Panc1 (cell line): ENCODE measurements around the gene CACNG7. TPM values are rescaled to one million over a fixed set of nuclear protein-coding genes. Genes with fewer than 3 reads are reported as not detected.

Experiments
- ATAC-seq: fragments of 200-7000 bp; cut with Tn5 transposase; 2 replicates; pipeline ENCODE4 v1.9.1; 2020; ENCODE audit warnings: mild to moderate bottlenecking, moderate library complexity
- BruUV-seq: library from RNA; stranded (reverse); fragments of 400-500 nt; replicated peaks from 2 replicates; lab custom pipeline; 2021; lab: Mats Ljungman, UMichigan
- CTCF ChIA-PET: fragments of 300-600 bp; sonication (Branson Sonifier 250); formaldehyde crosslinking; loops from one replicate; lab custom pipeline; 2022; ENCODE audit warnings: antibody characterized with exemption; lab: Charles Lee
- POLR2A ChIA-PET: fragments of 300-600 bp; sonication (Branson Sonifier 250); formaldehyde crosslinking; loops from one replicate; lab custom pipeline; 2022; ENCODE audit warnings: antibody characterized with exemption; lab: Charles Lee
- DNase-seq: peaks from one replicate; pipeline ENCODE4 v3.0.0-alpha.2; 2010; ENCODE audit warnings: low read depth, low spot score
- H3K27ac ChIP-seq: 2 replicates; pipeline ENCODE4 v1.5.1; 2011; ENCODE audit warnings: mild to moderate bottlenecking, low read length, inconsistent platforms
- H3K27me3 ChIP-seq: fragments of 200-500 bp; sonication (Bioruptor generic); 2 replicates; pipeline ENCODE4 v1.6.0; 2014; ENCODE audit warnings: low read length, inconsistent platforms; ENCODE audit not compliant: control insufficient read depth, insufficient read depth
- H3K36me3 ChIP-seq: fragments of 200-500 bp; sonication (Bioruptor generic); 2 replicates; pipeline ENCODE4 v1.5.1; 2014; ENCODE audit warnings: inconsistent platforms, mild to moderate bottlenecking, low read length, moderate library complexity; ENCODE audit not compliant: control insufficient read depth, insufficient read depth
- H3K4me1 ChIP-seq: 2 replicates; pipeline ENCODE4 v1.5.1; 2011; ENCODE audit warnings: inconsistent platforms, mild to moderate bottlenecking, low read length, moderate library complexity; ENCODE audit not compliant: control insufficient read depth, insufficient read depth
- H3K4me3 ChIP-seq, 2 experiments: 2 replicates each; pipeline ENCODE4 v1.5.1; 2011 to 2012; ENCODE audit warnings: low read depth in 2 of 2, low read length in 2 of 2, mild to moderate bottlenecking in 2 of 2, inconsistent platforms in 1 of 2, moderate library complexity in 1 of 2
- H3K9me3 ChIP-seq: fragments of 200-500 bp; sonication (Bioruptor generic); 2 replicates; pipeline ENCODE4 v1.5.1; 2014; ENCODE audit warnings: low read depth, mild to moderate bottlenecking, inconsistent platforms, low read length, moderate library complexity; ENCODE audit not compliant: control insufficient read depth, insufficient read depth
- CTCF ChIP-seq: fragments of 450-650 bp; IDR thresholded peaks from 2 replicates; pipeline ENCODE4 v1.5.1; 2017; ENCODE audit warnings: mild to moderate bottlenecking
- POLR2AphosphoS5 ChIP-seq: IDR thresholded peaks from 2 replicates; pipeline ENCODE4 v1.6.1; 2012; ENCODE audit warnings: mild to moderate bottlenecking, low read depth, low read length, moderate library complexity
- REST ChIP-seq, 2 experiments: IDR thresholded peaks; 2 replicates each; pipeline ENCODE4 v1.6.1; 2011 to 2012; ENCODE audit warnings: low read depth in 2 of 2, control low read depth in 1 of 2, low read length in 1 of 2, mild to moderate bottlenecking in 1 of 2, moderate library complexity in 1 of 2; ENCODE audit not compliant: insufficient read depth in 1 of 2
- SIN3A ChIP-seq: IDR thresholded peaks from 2 replicates; pipeline ENCODE4 v1.6.1; 2012; ENCODE audit warnings: low read depth, mild to moderate bottlenecking, low read length, moderate library complexity, borderline replicate concordance; ENCODE audit not compliant: insufficient read depth
- TCF7L2 ChIP-seq: IDR thresholded peaks from 2 replicates; pipeline ENCODE4 v1.6.1; 2011; ENCODE audit warnings: mild to moderate bottlenecking, low read depth, low read length, inconsistent platforms
- in situ Hi-C: cut with HindIII; loops from 2 replicates; pipeline ENCODE4 v1.10.0; 2016; ENCODE audit warnings: low sequenced_read_pairs, low pct_unique_long_range_greater_than_20kb
- intact Hi-C: fragments of 100-400 bp; cut with micrococcal nuclease; formaldehyde crosslinking; loops from one replicate; pipeline ENCODE4 v1.10.0; 2022; ENCODE audit not compliant: unreplicated experiment
- total RNA-seq: library from RNA; stranded (reverse); gene quantifications from one replicate; pipeline ENCODE4 v1.2.1, GENCODE V29; 2021; ENCODE audit not compliant: unreplicated experiment

The CACNG7 gene
- total RNA-seq, 1 experiment from 2014 or later: 7.7 TPM

GRCh38 chr19:53908106-53908934 lies 758 bp upstream of the CACNG7 start:
- in situ Hi-C loops (loop anchor here (10.0 to 25.0 kb wide), 2 partner anchors 64 to 129 kb away; no protein-coding TSS in a partner anchor), intact Hi-C loops (loop anchor here (2.0 to 5.0 kb wide), 2 partner anchors 70 to 114 kb away; no protein-coding TSS in a partner anchor)
- TF ChIP-seq SIN3A (no peak), TCF7L2 (no peak), REST (IDR thresholded peaks at IDR 0.05; ENCODE audit: insufficient read depth in 1 of 2, low read depth in 2 of 2, low read length in 1 of 2) (no peak), POLR2AphosphoS5 (no peak), CTCF (no peak)
- ChIA-PET CTCF (interaction anchor here (0.7 to 1.6 kb wide), 3 partner anchors 122 to 238 kb away, joined by 5 to 8 read pairs (median 7); no protein-coding TSS in a partner anchor), POLR2A (no interaction called here)
- DNase-seq: no peak
- Histone ChIP-seq H3K4me1 (peaks cover 23% of the 10 kb centered on the region), H3K9me3 (no peaks in the 10 kb centered on the region), H3K27ac (no peak overlapping the region; the same call in 1 of the 2 replicates), H3K27me3 (no peaks in the 10 kb centered on the region), H3K4me3 (peak overlapping the region; percentile 33 to 64), H3K36me3 (no peaks in the 10 kb centered on the region)
- no TSS peak for BruUV-seq
- peak; percentile 94 for ATAC-seq

- CTCF ChIA-PET: no interaction called here
- peak overlapping the region; percentile 39 to 56 for H3K4me3 ChIP-seq
Measured at GRCh38 chr19:53909471-53910169, 542 bp downstream of the CACNG7 start.

More at GRCh38 chr19:53909471-53910169, 542 bp downstream of the CACNG7 start:
- in situ Hi-C loops (loop anchor here (10.0 to 25.0 kb wide), 2 partner anchors 65 to 128 kb away; no protein-coding TSS in a partner anchor), intact Hi-C loops (loop anchor here (2.0 to 5.0 kb wide), 2 partner anchors 69 to 113 kb away; no protein-coding TSS in a partner anchor)
- H3K27ac ChIP-seq: no peak overlapping the region
- no peaks in the 10 kb centered on the region for H3K27me3 ChIP-seq
- POLR2A ChIA-PET: no interaction called here
- H3K9me3 ChIP-seq: no peaks in the 10 kb centered on the region
- BruUV-seq: no TSS peak
- ATAC-seq (no peak), DNase-seq (no peak)
- H3K4me1 ChIP-seq: peaks cover 23% of the 10 kb centered on the region
- TF ChIP-seq SIN3A: no peak
- TF ChIP-seq REST (IDR thresholded peaks at IDR 0.05; ENCODE audit: insufficient read depth in 1 of 2, low read depth in 2 of 2, low read length in 1 of 2): no peak
- no peak for TF ChIP-seq CTCF
- no peak for TF ChIP-seq POLR2AphosphoS5
- no peak for TF ChIP-seq TCF7L2
- no peaks in the 10 kb centered on the region for H3K36me3 ChIP-seq
